Loucy (cell line): ENCODE measurements around the gene HSCB.
A peak's percentile ranks its signal among the peaks of the same experiment; 100 is the strongest.

ENCODE experiments used
- H2AFZ ChIP-seq: fragments of 200-600 bp; sonication (generic); 2 replicates; pipeline ENCODE4 v1.6.0; 2016; ENCODE audit warnings: antibody characterized with exemption, mild to moderate bottlenecking, low read length, moderate library complexity
- H3F3A ChIP-seq: fragments of 200-600 bp; 2 replicates; pipeline ENCODE4 v1.6.0; 2016; ENCODE audit warnings: antibody characterized with exemption, low read depth, mild to moderate bottlenecking
- H3K27me3 ChIP-seq: fragments of 200-600 bp; sonication (generic); 2 replicates; pipeline ENCODE4 v1.6.1; 2014; ENCODE audit warnings: low read length, mild to moderate bottlenecking; ENCODE audit not compliant: insufficient read depth, poor library complexity, severe bottlenecking
- H3K36me3 ChIP-seq: fragments of 200-600 bp; sonication (generic); 2 replicates; pipeline ENCODE4 v1.6.1; 2016; ENCODE audit warnings: low read length; ENCODE audit not compliant: insufficient read depth
- H3K4me1 ChIP-seq: fragments of 200-600 bp; sonication (generic); 2 replicates; pipeline ENCODE4 v1.5.1; 2014; ENCODE audit warnings: low read length, mild to moderate bottlenecking; ENCODE audit not compliant: insufficient read depth, poor library complexity, severe bottlenecking
- H3K4me2 ChIP-seq: fragments of 200-600 bp; sonication (generic); 2 replicates; pipeline ENCODE4 v1.6.0; 2014; ENCODE audit warnings: antibody characterized with exemption, low read length, low read depth, mild to moderate bottlenecking; ENCODE audit not compliant: poor library complexity, severe bottlenecking
- H3K4me3 ChIP-seq: fragments of 200-600 bp; sonication (generic); 2 replicates; pipeline ENCODE4 v1.5.1; 2014; ENCODE audit warnings: low read length, mild to moderate bottlenecking, mixed read lengths; ENCODE audit not compliant: poor library complexity, severe bottlenecking
- H3K79me2 ChIP-seq: fragments of 200-600 bp; sonication (generic); 2 replicates; pipeline ENCODE4 v1.6.1; 2014; ENCODE audit warnings: low read length; ENCODE audit not compliant: insufficient read depth
- H3K9ac ChIP-seq: fragments of 200-600 bp; sonication (generic); 2 replicates; pipeline ENCODE4 v1.6.0; 2014; ENCODE audit warnings: mild to moderate bottlenecking, low read depth, low read length, moderate library complexity; ENCODE audit not compliant: poor library complexity, severe bottlenecking
- H3K9me2 ChIP-seq: fragments of 200-600 bp; sonication (generic); replicated peaks from 2 replicates; pipeline ENCODE4 v1.6.1; 2016; ENCODE audit warnings: low read depth, low read length, mixed read lengths
- H3K9me3 ChIP-seq: fragments of 200-600 bp; sonication (generic); 2 replicates; pipeline ENCODE4 v1.6.1; 2014; ENCODE audit warnings: mild to moderate bottlenecking, antibody characterized with exemption, low read length, low read depth; ENCODE audit not compliant: insufficient read depth
- H4K20me1 ChIP-seq: fragments of 200-600 bp; sonication (generic); 2 replicates; pipeline ENCODE4 v1.6.0; 2014; ENCODE audit warnings: antibody characterized with exemption, low read length, mild to moderate bottlenecking; ENCODE audit not compliant: insufficient read depth, poor library complexity, severe bottlenecking
- EZH2phosphoT487 ChIP-seq: fragments of 200-600 bp; IDR thresholded peaks from 2 replicates; pipeline ENCODE4 v1.6.1; 2018; ENCODE audit warnings: antibody characterized with exemption, mild to moderate bottlenecking, moderate library complexity, borderline replicate concordance
- TF ChIP-seq, protein P1 (sequence below): fragments of 200-600 bp; sonication (generic); conservative IDR thresholded peaks from 2 replicates; pipeline ENCODE4 v1.5.1; 2014; ENCODE audit warnings: mild to moderate bottlenecking, antibody characterized with exemption, low read length

HSCB gene

DNA sequence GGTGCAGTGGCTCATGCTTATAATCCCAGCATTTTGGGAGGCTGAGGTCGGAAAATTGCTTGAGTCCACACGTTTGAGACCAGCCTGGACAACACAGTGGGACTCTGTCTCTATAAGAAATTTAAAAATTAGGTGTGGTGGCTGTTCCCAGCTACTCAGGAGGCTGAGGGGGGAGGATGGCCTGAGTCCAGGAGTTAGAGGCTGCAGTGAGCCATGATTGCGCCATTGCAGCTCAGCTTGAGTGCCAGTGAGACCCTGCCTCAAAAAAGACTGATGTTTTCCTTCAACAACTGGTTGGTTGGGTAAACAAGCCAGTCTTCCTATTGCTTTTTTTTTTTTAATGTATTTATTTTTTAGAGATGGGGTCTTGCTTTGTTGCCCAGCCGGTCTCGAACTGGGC lies 49.3 kb downstream of the HSCB start:
- peaks cover 45% of the 10 kb centered on the region for H3K79me2 ChIP-seq
- no peaks in the 10 kb centered on the region for H3K27me3 ChIP-seq
- no peaks in the 10 kb centered on the region for H3K9me2 ChIP-seq
- H3K9me3 ChIP-seq, result no peaks in the 10 kb centered on the region
- H3K4me3 ChIP-seq, result no peak overlapping the region
- peak overlapping the region; percentile 64 for H3K4me2 ChIP-seq
- peaks cover 50% of the 10 kb centered on the region for H3K4me1 ChIP-seq
- no peak overlapping the region for H2AFZ ChIP-seq
- H4K20me1 ChIP-seq, result peaks cover 22% of the 10 kb centered on the region
- H3K36me3 ChIP-seq, result peaks cover 52% of the 10 kb centered on the region
- H3K9ac ChIP-seq, result no peak overlapping the region
- H3F3A ChIP-seq, result peaks cover 31% of the 10 kb centered on the region
- no peak for TF ChIP-seq EZH2phosphoT487
- TF ChIP-seq, protein P1, sequence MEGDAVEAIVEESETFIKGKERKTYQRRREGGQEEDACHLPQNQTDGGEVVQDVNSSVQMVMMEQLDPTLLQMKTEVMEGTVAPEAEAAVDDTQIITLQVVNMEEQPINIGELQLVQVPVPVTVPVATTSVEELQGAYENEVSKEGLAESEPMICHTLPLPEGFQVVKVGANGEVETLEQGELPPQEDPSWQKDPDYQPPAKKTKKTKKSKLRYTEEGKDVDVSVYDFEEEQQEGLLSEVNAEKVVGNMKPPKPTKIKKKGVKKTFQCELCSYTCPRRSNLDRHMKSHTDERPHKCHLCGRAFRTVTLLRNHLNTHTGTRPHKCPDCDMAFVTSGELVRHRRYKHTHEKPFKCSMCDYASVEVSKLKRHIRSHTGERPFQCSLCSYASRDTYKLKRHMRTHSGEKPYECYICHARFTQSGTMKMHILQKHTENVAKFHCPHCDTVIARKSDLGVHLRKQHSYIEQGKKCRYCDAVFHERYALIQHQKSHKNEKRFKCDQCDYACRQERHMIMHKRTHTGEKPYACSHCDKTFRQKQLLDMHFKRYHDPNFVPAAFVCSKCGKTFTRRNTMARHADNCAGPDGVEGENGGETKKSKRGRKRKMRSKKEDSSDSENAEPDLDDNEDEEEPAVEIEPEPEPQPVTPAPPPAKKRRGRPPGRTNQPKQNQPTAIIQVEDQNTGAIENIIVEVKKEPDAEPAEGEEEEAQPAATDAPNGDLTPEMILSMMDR, result no peak

DNA sequence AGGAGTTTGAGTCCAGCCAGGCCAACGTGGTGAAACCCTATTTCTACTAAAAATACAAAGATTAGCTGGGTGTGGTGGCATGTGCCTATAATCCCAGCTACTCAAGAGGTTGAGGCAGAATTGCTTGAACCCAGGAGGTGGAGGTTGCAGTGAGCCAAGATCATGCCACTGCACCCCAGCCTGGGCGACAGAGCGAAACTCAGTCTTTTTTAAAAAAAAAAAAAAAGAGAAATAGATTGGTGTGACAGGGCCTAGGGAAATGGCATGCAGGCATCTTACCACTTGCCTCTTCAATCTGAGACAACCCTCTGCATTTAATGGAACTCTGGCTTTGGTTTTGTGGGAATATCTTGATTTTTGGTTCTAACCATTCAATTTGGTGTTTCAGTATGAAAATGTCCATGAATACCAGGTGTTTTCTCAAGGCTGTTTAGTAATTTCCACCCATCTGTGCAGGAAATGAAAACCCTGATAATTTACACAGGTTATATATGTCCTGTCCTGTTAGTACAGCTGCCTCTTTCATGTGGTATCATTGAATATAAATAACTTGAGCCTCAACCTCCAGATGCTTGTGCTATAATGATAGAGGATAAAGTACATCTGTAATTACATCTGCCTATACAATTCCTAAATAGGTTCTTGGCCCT lies 50.1 kb downstream of the HSCB start:
- no peaks in the 10 kb centered on the region for H3K9me3 ChIP-seq
- peak overlapping the region; percentile 6 for H3K4me3 ChIP-seq
- H3K79me2 ChIP-seq, result peaks cover 45% of the 10 kb centered on the region
- H3K4me1 ChIP-seq, result peaks cover 59% of the 10 kb centered on the region
- no peak; the same call in 1 of the 2 replicates for TF ChIP-seq EZH2phosphoT487
- TF ChIP-seq, protein P1, result no peak
- H3K36me3 ChIP-seq, result peaks cover 52% of the 10 kb centered on the region
- H3K9me2 ChIP-seq, result no peaks in the 10 kb centered on the region
- peaks cover 36% of the 10 kb centered on the region for H3F3A ChIP-seq
- H4K20me1 ChIP-seq, result peaks cover 30% of the 10 kb centered on the region
- no peaks in the 10 kb centered on the region for H3K27me3 ChIP-seq
- H3K9ac ChIP-seq, result no peak overlapping the region
- peak overlapping the region; percentile 64 for H3K4me2 ChIP-seq
- no peak overlapping the region for H2AFZ ChIP-seq

DNA sequence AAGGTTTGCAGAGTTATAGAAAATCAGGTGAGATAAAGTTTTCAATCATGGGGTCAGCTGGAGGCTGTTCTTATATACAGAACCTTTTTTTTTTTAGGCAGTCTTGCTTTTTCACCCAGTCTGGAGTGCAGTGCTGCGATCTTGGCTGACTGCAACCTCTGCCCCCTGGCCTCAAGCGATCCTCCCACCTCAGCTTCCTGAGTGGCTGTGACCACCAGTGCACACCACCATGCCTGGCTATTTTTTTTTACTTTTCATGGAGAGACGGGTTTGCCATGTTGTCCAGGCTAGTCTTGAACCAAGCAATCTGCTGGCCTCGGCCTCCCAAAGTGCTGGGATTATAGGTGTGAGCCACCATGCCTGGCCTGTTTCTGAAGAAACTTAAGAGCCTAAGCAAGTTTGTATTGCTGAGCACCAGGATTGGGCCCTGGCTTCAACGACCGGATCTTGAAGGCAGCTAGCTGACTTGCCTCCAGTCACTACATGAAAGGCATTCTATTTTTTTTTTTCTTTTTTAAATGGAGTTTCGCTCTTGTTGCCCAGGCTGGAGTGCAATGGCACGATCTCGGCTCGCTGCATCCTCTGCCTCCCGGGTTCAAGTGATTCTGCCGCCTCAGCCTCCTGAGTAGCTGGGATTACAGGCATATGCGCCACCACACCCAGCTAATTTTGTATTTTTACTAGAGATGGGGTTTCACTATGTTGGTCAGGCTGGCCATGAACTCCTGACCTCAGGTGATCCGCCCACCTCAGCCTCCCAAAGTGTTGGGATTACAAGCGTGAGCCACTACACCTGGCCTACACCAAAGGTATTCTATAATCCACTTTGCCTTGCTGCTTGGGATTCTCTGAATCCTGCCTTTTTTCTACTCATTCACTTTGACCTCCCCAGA lies 50.9 kb downstream of the HSCB start:
- Histone ChIP-seq H3K9ac (peak overlapping the region; percentile 30), H3K9me3 (no peaks in the 10 kb centered on the region), H2AFZ (no peak overlapping the region), H3K27me3 (no peaks in the 10 kb centered on the region), H3K79me2 (peaks cover 53% of the 10 kb centered on the region), H3K4me2 (peak overlapping the region; percentile 64), H3K9me2 (no peaks in the 10 kb centered on the region), H3K4me3 (peak overlapping the region; percentile 50), H3F3A (peaks cover 36% of the 10 kb centered on the region), H3K4me1 (peaks cover 63% of the 10 kb centered on the region), H3K36me3 (peaks cover 53% of the 10 kb centered on the region), H4K20me1 (peaks cover 37% of the 10 kb centered on the region)
- TF ChIP-seq EZH2phosphoT487, result no peak
- TF ChIP-seq, protein P1, result no peak
